ENCODE results near the gene ITLN2. TPM values are rescaled to one million over a fixed set of nuclear protein-coding genes. Genes with fewer than 3 reads are reported as not detected.
A peak's percentile ranks its signal among the peaks of the same experiment; 100 is the strongest.
"Not testable (repeated sequence)": the region's sequence is repeated elsewhere in the genome, so short reads cannot be mapped to it uniquely, and the experiment has no call there.

The ITLN2 gene
- total RNA-seq, 1 experiment from 2014 or later = not detected

GRCh38 chr1:160951443-160952128 is 3.0 kb downstream of the ITLN2 start:
- ChIA-PET POLR2A (interaction anchor here (0.6 to 5.0 kb wide), 34 partner anchors 10 to 537 kb away, joined by 3 to 88 read pairs (median 6); partner anchors contain the start of genes F11R, NIT1, PFDN2 and PPOX), CTCF (interaction anchor here (0.6 to 5.4 kb wide), 83 partner anchors 9 to 615 kb away, joined by 3 to 139 read pairs (median 4); partner anchors contain the start of genes F11R and KLHDC9)
- intact Hi-C loops (cut with micrococcal nuclease) = loop anchor here (1.0 to 5.0 kb wide), 5 partner anchors 116 to 524 kb away; no protein-coding TSS in a partner anchor
- Mint-ChIP-seq H3K27me3 (ENCODE audit: insufficient read depth, unreplicated experiment) (no peaks in the 10 kb centered on the region), H3K27ac (ENCODE audit: low read depth, unreplicated experiment) (peak overlapping the region; percentile 3), H3K4me1 (ENCODE audit: insufficient read depth, unreplicated experiment) (peaks cover 55% of the 10 kb centered on the region), H3K9me3 (ENCODE audit: unreplicated experiment) (no peaks in the 10 kb centered on the region), H3K36me3 (ENCODE audit: insufficient read depth, unreplicated experiment) (no peaks in the 10 kb centered on the region), H3K4me3 (ENCODE audit: unreplicated experiment) (no peak overlapping the region)
- TF ChIP-seq CTCF (IDR thresholded peaks at IDR 0.05; ENCODE audit: unreplicated experiment) = peak; percentile 93
- BruUV-seq (replicated peaks) = no TSS peak
- DNase-seq (ENCODE audit: unreplicated experiment) = peak; percentile 82

- intact Hi-C loops (cut with micrococcal nuclease) = loop anchor here (1.0 to 5.0 kb wide), 5 partner anchors 115 to 523 kb away; no protein-coding TSS in a partner anchor
- CTCF ChIA-PET = interaction anchor here (0.5 to 5.4 kb wide), 38 partner anchors 10 to 522 kb away, joined by 3 to 139 read pairs (median 8); partner anchors contain the start of gene KLHDC9
- no peak for DNase-seq (ENCODE audit: unreplicated experiment)
- H3K27ac Mint-ChIP-seq (ENCODE audit: low read depth, unreplicated experiment) = peak overlapping the region; percentile 3
- POLR2A ChIA-PET = interaction anchor here (1.5 to 5.0 kb wide), 6 partner anchors 9 to 224 kb away, joined by 5 to 88 read pairs (median 26); partner anchors contain the start of genes F11R, SLAMF7 and USF1
- H3K27me3 Mint-ChIP-seq (ENCODE audit: insufficient read depth, unreplicated experiment) = no peaks in the 10 kb centered on the region
- no peak overlapping the region for H3K4me3 Mint-ChIP-seq (ENCODE audit: unreplicated experiment)
- no TSS peak for BruUV-seq (replicated peaks)
- TF ChIP-seq CTCF (IDR thresholded peaks at IDR 0.05; ENCODE audit: unreplicated experiment) = no peak
- H3K4me1 Mint-ChIP-seq (ENCODE audit: insufficient read depth, unreplicated experiment) = peaks cover 59% of the 10 kb centered on the region
- no peaks in the 10 kb centered on the region for H3K9me3 Mint-ChIP-seq (ENCODE audit: unreplicated experiment)
- H3K36me3 Mint-ChIP-seq (ENCODE audit: insufficient read depth, unreplicated experiment) = no peaks in the 10 kb centered on the region
Measured at GRCh38 chr1:160950657-160951056, 4.0 kb downstream of the ITLN2 start.

GRCh38 chr1:160949881-160950280 is 4.7 kb downstream of the ITLN2 start:
- TF ChIP-seq CTCF (IDR thresholded peaks at IDR 0.05; ENCODE audit: unreplicated experiment) = no peak
- no peaks in the 10 kb centered on the region for H3K27me3 Mint-ChIP-seq (ENCODE audit: insufficient read depth, unreplicated experiment)
- no TSS peak for BruUV-seq (replicated peaks)
- H3K4me3 Mint-ChIP-seq (ENCODE audit: unreplicated experiment) = no peak overlapping the region
- H3K9me3 Mint-ChIP-seq (ENCODE audit: unreplicated experiment) = no peaks in the 10 kb centered on the region
- CTCF ChIA-PET = interaction anchor here (3.0 to 5.4 kb wide), 5 partner anchors 9 to 223 kb away, joined by 14 to 130 read pairs (median 62); no protein-coding TSS in a partner anchor
- no peak for DNase-seq (ENCODE audit: unreplicated experiment)
- peaks cover 59% of the 10 kb centered on the region for H3K4me1 Mint-ChIP-seq (ENCODE audit: insufficient read depth, unreplicated experiment)
- POLR2A ChIA-PET = interaction anchor here (5.0 kb wide), 1 partner anchor 70 kb away, joined by 88 read pairs; the partner anchor contains the start of gene F11R
- H3K27ac Mint-ChIP-seq (ENCODE audit: low read depth, unreplicated experiment) = no peak overlapping the region
- no peaks in the 10 kb centered on the region for H3K36me3 Mint-ChIP-seq (ENCODE audit: insufficient read depth, unreplicated experiment)
- intact Hi-C loops (cut with micrococcal nuclease) = loop anchor here (5.0 kb wide), 1 partner anchor 523 kb away; no protein-coding TSS in a partner anchor

GRCh38 chr1:160949216-160949880 is 5.3 kb downstream of the ITLN2 start:
- H3K4me1 Mint-ChIP-seq (ENCODE audit: insufficient read depth, unreplicated experiment) = peaks cover 58% of the 10 kb centered on the region

GRCh38 chr1:160947174-160947759 is 7.3 kb downstream of the ITLN2 start:
- H3K27me3 Mint-ChIP-seq (ENCODE audit: insufficient read depth, unreplicated experiment); H3K9me3 Mint-ChIP-seq (ENCODE audit: unreplicated experiment); DNase-seq (ENCODE audit: unreplicated experiment); BruUV-seq (replicated peaks); H3K36me3 Mint-ChIP-seq (ENCODE audit: insufficient read depth, unreplicated experiment); H3K27ac Mint-ChIP-seq (ENCODE audit: low read depth, unreplicated experiment); H3K4me3 Mint-ChIP-seq (ENCODE audit: unreplicated experiment); intact Hi-C loops (cut with micrococcal nuclease): not testable (repeated sequence)
- ChIA-PET POLR2A (interaction anchor here (0.6 to 1.6 kb wide), 2 partner anchors 40 to 186 kb away, joined by 3 read pairs; partner anchors contain the start of gene DEDD), CTCF (interaction anchor here (0.6 to 1.1 kb wide), 2 partner anchors 133 to 180 kb away, joined by 3 read pairs; no protein-coding TSS in a partner anchor)
- H3K4me1 Mint-ChIP-seq (ENCODE audit: insufficient read depth, unreplicated experiment) = peaks cover 39% of the 10 kb centered on the region

More at GRCh38 chr1:160949216-160949880, 5.3 kb downstream of the ITLN2 start:
- BruUV-seq (replicated peaks); DNase-seq (ENCODE audit: unreplicated experiment); intact Hi-C loops (cut with micrococcal nuclease); H3K36me3 Mint-ChIP-seq (ENCODE audit: insufficient read depth, unreplicated experiment); H3K27ac Mint-ChIP-seq (ENCODE audit: low read depth, unreplicated experiment); POLR2A ChIA-PET; H3K27me3 Mint-ChIP-seq (ENCODE audit: insufficient read depth, unreplicated experiment); H3K4me3 Mint-ChIP-seq (ENCODE audit: unreplicated experiment); H3K9me3 Mint-ChIP-seq (ENCODE audit: unreplicated experiment): not testable (repeated sequence)
- CTCF ChIA-PET = interaction anchor here (3.0 to 3.6 kb wide), 2 partner anchors 14 to 118 kb away, joined by 14 to 26 read pairs; no protein-coding TSS in a partner anchor

- H3K9me3 Mint-ChIP-seq (ENCODE audit: unreplicated experiment); H3K36me3 Mint-ChIP-seq (ENCODE audit: insufficient read depth, unreplicated experiment); H3K27ac Mint-ChIP-seq (ENCODE audit: low read depth, unreplicated experiment); intact Hi-C loops (cut with micrococcal nuclease); BruUV-seq (replicated peaks); H3K4me3 Mint-ChIP-seq (ENCODE audit: unreplicated experiment); H3K27me3 Mint-ChIP-seq (ENCODE audit: insufficient read depth, unreplicated experiment): not testable (repeated sequence)
- CTCF ChIA-PET = interaction anchor here (0.8 to 6.0 kb wide), 11 partner anchors 8 to 262 kb away, joined by 3 to 62 read pairs (median 4); partner anchors contain the start of gene ITLN2
- DNase-seq (ENCODE audit: unreplicated experiment) = peak; percentile 67
- POLR2A ChIA-PET = interaction anchor here (0.6 to 2.6 kb wide), 10 partner anchors 8 to 188 kb away, joined by 3 to 9 read pairs (median 3); partner anchors contain the start of genes DEDD, F11R and KLHDC9
- peaks cover 25% of the 10 kb centered on the region for H3K4me1 Mint-ChIP-seq (ENCODE audit: insufficient read depth, unreplicated experiment)
Measured at GRCh38 chr1:160945881-160946280, 8.7 kb downstream of the ITLN2 start.

Data from MCF 10A (cell line).